Ishikawa (cell line): ENCODE data around the gene TSPEAR.

Source experiments
- CEBPB ChIP-seq: IDR thresholded peaks from 2 replicates; pipeline ENCODE4 v1.6.1; 2012
- CREB1 ChIP-seq: IDR thresholded peaks from 2 replicates; pipeline ENCODE4 v1.6.1; 2012; ENCODE audit warnings: low read depth
- EGR1 ChIP-seq: IDR thresholded peaks from 2 replicates; pipeline ENCODE4 v1.6.1; 2012
- EP300 ChIP-seq: IDR thresholded peaks from 2 replicates; pipeline ENCODE4 v1.6.1; 2012; ENCODE audit warnings: borderline replicate concordance
- FOXM1 ChIP-seq: IDR thresholded peaks from 2 replicates; pipeline ENCODE4 v1.6.1; 2012; ENCODE audit warnings: low read depth, borderline replicate concordance
- MAX ChIP-seq: IDR thresholded peaks from 2 replicates; pipeline ENCODE4 v1.6.1; 2012
- NFIC ChIP-seq: IDR thresholded peaks from 2 replicates; pipeline ENCODE4 v1.6.1; 2012
- RAD21 ChIP-seq: IDR thresholded peaks from 2 replicates; pipeline ENCODE4 v1.6.1; 2012; ENCODE audit warnings: low read depth
- REST ChIP-seq: IDR thresholded peaks from 2 replicates; pipeline ENCODE4 v1.6.1; 2012; ENCODE audit warnings: low read depth, mild to moderate bottlenecking
- TAF1 ChIP-seq: IDR thresholded peaks from 2 replicates; pipeline ENCODE4 v1.6.1; 2012; ENCODE audit warnings: low read depth, mild to moderate bottlenecking
- TCF12 ChIP-seq: IDR thresholded peaks from 2 replicates; pipeline ENCODE4 v1.6.1; 2012; ENCODE audit warnings: low read depth
- TEAD4 ChIP-seq: IDR thresholded peaks from 2 replicates; pipeline ENCODE4 v1.6.1; 2012
- USF1 ChIP-seq: IDR thresholded peaks from 2 replicates; pipeline ENCODE4 v1.6.1; 2012
- YY1 ChIP-seq: IDR thresholded peaks from 2 replicates; pipeline ENCODE4 v1.6.1; 2012; ENCODE audit warnings: low read depth
- ZBTB7A ChIP-seq: IDR thresholded peaks from 2 replicates; pipeline ENCODE4 v1.6.1; 2012; ENCODE audit warnings: low read depth

The TSPEAR gene

GRCh38 chr21:44567481-44568171 is 143.7 kb downstream of the TSPEAR start:
- TF ChIP-seq REST (no peak), CREB1 (no peak), YY1 (no peak), ZBTB7A (no peak), TEAD4 (no peak)

GRCh38 chr21:44566403-44566802 is 145.0 kb downstream of the TSPEAR start:
- TF ChIP-seq USF1 (no peak), NFIC (no peak), TCF12 (no peak), CEBPB (no peak), EP300 (no peak), MAX (no peak), EGR1 (no peak)

GRCh38 chr21:44564886-44565598 is 146.3 kb downstream of the TSPEAR start:
- TF ChIP-seq EP300 (no peak), TEAD4 (no peak), RAD21 (no peak), REST (no peak), NFIC (no peak), MAX (no peak), EGR1 (no peak), ZBTB7A (no peak), YY1 (no peak), FOXM1 (no peak), CEBPB (no peak), TAF1 (no peak), USF1 (no peak)

GRCh38 chr21:44564099-44564498 is 147.3 kb downstream of the TSPEAR start:
- TF ChIP-seq NFIC (no peak), TEAD4 (no peak), ZBTB7A (no peak), FOXM1 (no peak), EGR1 (no peak), EP300 (no peak), CEBPB (no peak), RAD21 (no peak), MAX (no peak), TCF12 (no peak), YY1 (no peak), TAF1 (no peak), USF1 (no peak), REST (no peak), CREB1 (no peak)
